ENCODE data around the gene SNED1. TPM values are rescaled to one million over a fixed set of nuclear protein-coding genes. Genes with fewer than 3 reads are reported as not detected.

Gene SNED1
- polyA plus RNA-seq, 3 donors: 0.02 to 3.4 (median 0.12) TPM

DNA sequence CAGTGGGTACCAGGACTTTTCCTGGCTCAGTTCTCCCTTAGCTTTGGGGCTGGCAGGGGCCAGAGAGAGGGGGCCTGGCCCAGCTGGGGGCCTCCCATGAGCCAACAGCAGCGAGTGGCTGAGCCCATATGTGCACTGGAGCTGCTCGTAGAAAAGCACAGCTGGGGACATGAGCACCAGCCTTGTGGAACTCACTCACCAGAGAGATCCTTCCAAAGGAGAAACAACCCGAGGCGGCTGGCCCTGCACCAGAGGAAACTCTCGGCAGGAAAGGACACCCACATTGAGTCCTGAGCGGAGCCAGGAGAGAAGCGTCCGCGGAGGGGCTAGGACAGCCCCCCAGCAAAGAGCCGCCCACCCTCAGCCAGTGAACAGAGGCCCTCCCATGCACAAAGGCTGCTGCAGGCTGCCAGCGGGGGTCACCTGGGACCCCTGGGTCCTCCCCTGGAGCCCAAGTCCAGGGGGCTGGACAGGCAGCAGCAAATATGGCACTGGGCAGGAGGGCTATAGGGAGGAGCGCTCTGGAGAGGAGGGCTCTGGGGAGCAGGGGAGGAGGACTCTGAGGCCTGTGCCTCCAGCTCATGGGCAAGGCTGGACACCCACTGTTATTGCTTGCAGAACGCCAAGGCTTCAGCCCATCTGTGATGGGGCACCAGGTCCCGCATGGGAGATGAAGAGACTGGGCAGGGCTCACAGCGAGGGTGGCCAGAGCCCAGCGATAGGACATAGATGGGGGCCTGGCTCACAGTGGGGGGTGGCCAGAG is 42.1 kb upstream of the SNED1 start:
- 95% methylated on average over 9 of the region's 16 CpGs for WGBS (ENCODE audit: insufficient coverage)
- no peaks in the 10 kb centered on the region for H3K36me3 Mint-ChIP-seq
- Histone ChIP-seq H3K36me3 (replicated peaks in 1 of 2; ENCODE audit: control insufficient read depth in 1 of 2, insufficient read depth in 2 of 2, low read length in 2 of 2) (no peaks in the 10 kb centered on the region), H3K9me3 (replicated peaks in 1 of 2; ENCODE audit: control insufficient read depth in 1 of 2, insufficient read depth in 1 of 2, low read length in 2 of 2) (no peaks in the 10 kb centered on the region), H4K20me1 (ENCODE audit: insufficient read depth, low read length) (no peaks in the 10 kb centered on the region), H3K4me3 (replicated peaks in 1 of 3; ENCODE audit: low read depth in 2 of 3, low read length in 3 of 3) (no peak overlapping the region), H3K27ac (ENCODE audit: low read depth in 1 of 2, low read length in 2 of 2) (no peak overlapping the region), H3K9ac (ENCODE audit: insufficient read depth, low read length, poor library complexity, severe bottlenecking) (no peak overlapping the region), H3K4me2 (replicated peaks; ENCODE audit: extremely low read depth, low read length, poor library complexity, severe bottlenecking) (no peak overlapping the region), H3K4me1 (ENCODE audit: control insufficient read depth in 1 of 2, insufficient read depth in 2 of 2, low read length in 2 of 2) (peaks cover 23 to 24% of the 10 kb centered on the region in 2 donors), H3K79me2 (ENCODE audit: insufficient read depth, low read length) (no peaks in the 10 kb centered on the region), H2AFZ (ENCODE audit: insufficient read depth, low read depth, low read length, poor library complexity, severe bottlenecking) (no peak overlapping the region), H3K27me3 (ENCODE audit: control insufficient read depth in 2 of 2, insufficient read depth in 2 of 2, low read length in 2 of 2) (no peaks in the 10 kb centered on the region)
- peaks cover 7% of the 10 kb centered on the region for H3K4me1 Mint-ChIP-seq
- TF ChIP-seq, protein P1, sequence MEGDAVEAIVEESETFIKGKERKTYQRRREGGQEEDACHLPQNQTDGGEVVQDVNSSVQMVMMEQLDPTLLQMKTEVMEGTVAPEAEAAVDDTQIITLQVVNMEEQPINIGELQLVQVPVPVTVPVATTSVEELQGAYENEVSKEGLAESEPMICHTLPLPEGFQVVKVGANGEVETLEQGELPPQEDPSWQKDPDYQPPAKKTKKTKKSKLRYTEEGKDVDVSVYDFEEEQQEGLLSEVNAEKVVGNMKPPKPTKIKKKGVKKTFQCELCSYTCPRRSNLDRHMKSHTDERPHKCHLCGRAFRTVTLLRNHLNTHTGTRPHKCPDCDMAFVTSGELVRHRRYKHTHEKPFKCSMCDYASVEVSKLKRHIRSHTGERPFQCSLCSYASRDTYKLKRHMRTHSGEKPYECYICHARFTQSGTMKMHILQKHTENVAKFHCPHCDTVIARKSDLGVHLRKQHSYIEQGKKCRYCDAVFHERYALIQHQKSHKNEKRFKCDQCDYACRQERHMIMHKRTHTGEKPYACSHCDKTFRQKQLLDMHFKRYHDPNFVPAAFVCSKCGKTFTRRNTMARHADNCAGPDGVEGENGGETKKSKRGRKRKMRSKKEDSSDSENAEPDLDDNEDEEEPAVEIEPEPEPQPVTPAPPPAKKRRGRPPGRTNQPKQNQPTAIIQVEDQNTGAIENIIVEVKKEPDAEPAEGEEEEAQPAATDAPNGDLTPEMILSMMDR (IDR thresholded peaks at IDR 0.05): no peak
- no peaks in the 10 kb centered on the region for H3K9me3 Mint-ChIP-seq
- H3K27ac Mint-ChIP-seq: no peak overlapping the region
- peaks cover 0 to 4% (median 2%) of the 10 kb centered on the region in 3 donors for H3K27me3 Mint-ChIP-seq (ENCODE audit: low read depth in 3 of 3)
- intact Hi-C loops (cut with micrococcal nuclease): no loop called here
- DNase-seq: no peak
- no peak overlapping the region for H3K4me3 Mint-ChIP-seq

DNA sequence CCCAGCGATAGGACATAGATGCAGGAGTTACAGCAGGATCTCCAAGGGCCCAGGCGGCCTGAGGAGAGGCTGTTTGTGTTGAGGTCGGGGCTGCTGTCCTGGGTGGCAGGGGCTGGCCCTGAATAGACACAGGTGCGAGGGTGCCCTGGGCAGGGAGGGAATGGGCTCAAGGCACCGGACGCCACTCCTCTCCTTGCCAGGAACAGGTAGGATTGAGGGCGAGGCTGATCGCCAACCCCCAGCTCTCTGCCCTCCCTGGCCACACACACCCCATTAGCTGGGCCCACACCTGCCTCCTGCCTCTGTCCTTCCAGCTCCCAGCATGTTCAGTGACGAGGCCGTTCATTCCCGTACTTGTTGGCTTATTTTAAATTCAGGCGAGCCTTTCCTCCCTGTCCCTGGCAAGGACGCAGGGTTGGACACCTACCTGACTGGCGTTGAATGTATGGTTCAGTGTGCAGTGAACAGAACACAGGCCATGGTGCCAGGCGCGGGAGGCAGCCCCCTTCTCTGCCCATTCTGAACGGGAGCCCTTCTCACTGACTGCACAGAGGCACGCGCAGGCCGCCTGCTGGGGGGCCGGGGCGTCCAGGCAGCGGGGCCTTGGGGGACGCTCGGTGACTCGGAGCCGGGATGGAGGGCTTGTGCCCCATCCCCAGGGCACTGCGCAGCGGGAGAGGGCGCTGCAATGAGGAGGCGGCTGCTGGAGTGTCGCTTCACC is 41.3 kb upstream of the SNED1 start:
- H3K9me3 ChIP-seq (replicated peaks in 1 of 2; ENCODE audit: control insufficient read depth in 1 of 2, insufficient read depth in 1 of 2, low read length in 2 of 2): no peaks in the 10 kb centered on the region
- no peaks in the 10 kb centered on the region for H3K27me3 ChIP-seq (ENCODE audit: control insufficient read depth in 2 of 2, insufficient read depth in 2 of 2, low read length in 2 of 2)
- Mint-ChIP-seq H3K4me3 (no peak overlapping the region), H3K4me1 (peaks cover 7% of the 10 kb centered on the region), H3K36me3 (no peaks in the 10 kb centered on the region), H3K27ac (no peak overlapping the region), H3K27me3 (ENCODE audit: low read depth in 3 of 3) (peaks cover 0 to 4% (median 2%) of the 10 kb centered on the region in 3 donors), H3K9me3 (no peaks in the 10 kb centered on the region)
- H3K79me2 ChIP-seq (ENCODE audit: insufficient read depth, low read length): no peaks in the 10 kb centered on the region
- intact Hi-C loops (cut with micrococcal nuclease): no loop called here
- H4K20me1 ChIP-seq (ENCODE audit: insufficient read depth, low read length): no peaks in the 10 kb centered on the region
- TF ChIP-seq, protein P1 (IDR thresholded peaks at IDR 0.05): no peak
- H3K27ac ChIP-seq (ENCODE audit: low read depth in 1 of 2, low read length in 2 of 2): no peak overlapping the region
- no peak overlapping the region for H3K9ac ChIP-seq (ENCODE audit: insufficient read depth, low read length, poor library complexity, severe bottlenecking)
- H3K4me3 ChIP-seq (replicated peaks in 1 of 3; ENCODE audit: low read depth in 2 of 3, low read length in 3 of 3): no peak overlapping the region
- no peaks in the 10 kb centered on the region for H3K36me3 ChIP-seq (replicated peaks in 1 of 2; ENCODE audit: control insufficient read depth in 1 of 2, insufficient read depth in 2 of 2, low read length in 2 of 2)
- WGBS (ENCODE audit: insufficient coverage): 94% methylated on average over 27 of the region's 32 CpGs
- no peak overlapping the region for H2AFZ ChIP-seq (ENCODE audit: insufficient read depth, low read depth, low read length, poor library complexity, severe bottlenecking)
- no peak for DNase-seq
- H3K4me2 ChIP-seq (replicated peaks; ENCODE audit: extremely low read depth, low read length, poor library complexity, severe bottlenecking): no peak overlapping the region
- peaks cover 30 to 31% of the 10 kb centered on the region in 2 donors for H3K4me1 ChIP-seq (ENCODE audit: control insufficient read depth in 1 of 2, insufficient read depth in 2 of 2, low read length in 2 of 2)

All from CD14-positive monocyte (primary cell).